T-cell (primary cell): ENCODE results near the gene TCERG1L. TPM values are rescaled to one million over a fixed set of nuclear protein-coding genes. Genes with fewer than 3 reads are reported as not detected.

ENCODE experiments used
- ATAC-seq, 4 experiments: fragments of 200-7000 bp in 3 of 4; fragments of 150-1000 bp in 1 of 4; cut with Tn5 transposase; replicated peaks in 1 of 4; 1 replicate in 3 of 4; 2 replicates in 1 of 4; pipeline ENCODE4 v1.10.0; 2021; ENCODE audit warnings: moderate library complexity in 3 of 4, mild to moderate bottlenecking in 2 of 4, moderate number of reproducible peaks in 1 of 4
- CTCF ChIA-PET, 2 donors: fragments of 300-600 bp; sonication (Branson Sonifier 250); formaldehyde crosslinking; loops; one replicate each; lab custom pipeline; 2022; ENCODE audit warnings: antibody characterized with exemption in 2 of 2; lab: Charles Lee
- POLR2A ChIA-PET, 2 donors: fragments of 300-600 bp; sonication (Branson Sonifier 250); formaldehyde crosslinking; loops; one replicate each; lab custom pipeline; 2022; ENCODE audit warnings: antibody characterized with exemption in 2 of 2; lab: Charles Lee
- DNase-seq, 35 experiments: peaks; one replicate each; pipeline versions ENCODE4 v3.0.0 to v3.0.0-alpha.2; 2013 to 2023
- H3K27ac ChIP-seq: one replicate; pipeline ENCODE4 v1.5.1; 2013; ENCODE audit warnings: low read length
- H3K27me3 ChIP-seq, 2 experiments: replicated peaks in 1 of 2; 1 replicate in 1 of 2; 2 replicates in 1 of 2; pipeline versions ENCODE4 v1.6.1 to v1.7.0; 2013; ENCODE audit warnings: low read length in 1 of 2, mixed read lengths in 1 of 2; ENCODE audit not compliant: control insufficient read depth in 2 of 2, insufficient read depth in 2 of 2; ENCODE audit errors: extremely low read depth in 1 of 2
- H3K36me3 ChIP-seq, 2 donors: 1 replicate in 1 of 2; 2 replicates in 1 of 2; pipeline versions ENCODE4 v1.6.1 to v1.7.0; 2013; ENCODE audit warnings: low read length in 1 of 2; ENCODE audit not compliant: control insufficient read depth in 2 of 2, insufficient read depth in 1 of 2; ENCODE audit errors: extremely low read depth in 1 of 2
- H3K4me1 ChIP-seq, 2 experiments: 1 replicate in 1 of 2; 2 replicates in 1 of 2; pipeline versions ENCODE4 v1.6.1 to v1.7.0; 2013; ENCODE audit warnings: low read length in 2 of 2, mixed read lengths in 1 of 2; ENCODE audit not compliant: insufficient read depth in 2 of 2, control insufficient read depth in 1 of 2; ENCODE audit errors: extremely low read depth in 1 of 2
- H3K4me3 ChIP-seq, 2 donors: 1 replicate in 1 of 2; 2 replicates in 1 of 2; pipeline versions ENCODE4 v1.5.1 to v1.7.0; 2013; ENCODE audit warnings: mild to moderate bottlenecking in 2 of 2, low read length in 1 of 2, moderate library complexity in 1 of 2; ENCODE audit not compliant: control insufficient read depth in 1 of 2; ENCODE audit errors: extremely low read depth in 1 of 2
- H3K9me3 ChIP-seq: 2 replicates; pipeline ENCODE4 v1.7.0; 2013
- H3K27ac Mint-ChIP-seq, 2 donors: one replicate each; pipeline ENCODE4 v1.8.0; 2020 to 2021; ENCODE audit warnings: mild to moderate bottlenecking in 2 of 2, mixed read lengths in 2 of 2
- H3K27me3 Mint-ChIP-seq, 2 donors: one replicate each; pipeline ENCODE4 v1.8.0; 2021 to 2022; ENCODE audit warnings: mixed read lengths in 2 of 2
- H3K36me3 Mint-ChIP-seq: one replicate; pipeline ENCODE4 v1.8.0; 2021; ENCODE audit warnings: mixed read lengths
- H3K4me1 Mint-ChIP-seq, 3 donors: one replicate each; pipeline ENCODE4 v1.8.0; 2020 to 2022; ENCODE audit warnings: mixed read lengths in 3 of 3, mild to moderate bottlenecking in 1 of 3
- H3K4me3 Mint-ChIP-seq, 3 donors: one replicate each; pipeline ENCODE4 v1.8.0; 2020 to 2022; ENCODE audit warnings: mild to moderate bottlenecking in 3 of 3, mixed read lengths in 3 of 3, moderate library complexity in 3 of 3
- H3K9me3 Mint-ChIP-seq, 3 donors: one replicate each; pipeline ENCODE4 v1.8.0; 2020 to 2022; ENCODE audit warnings: mixed read lengths in 3 of 3
- WGBS: methylation state at CpG from one replicate; pipeline ENCODE4 v1.1.5; 2013; ENCODE audit warnings: missing lambda C conversion rate; ENCODE audit not compliant: insufficient coverage; 5-methylcytosine and 5-hydroxymethylcytosine counted together
- total RNA-seq, 35 experiments: library from RNA in 6 of 35; stranded (reverse) in 6 of 35; fragments of 120-200 nt in 1 of 35; gene quantifications; one replicate each; pipeline versions ENCODE4 v1.2.1 to v1.2.4 and lab custom pipeline; 2013 to 2026

TCERG1L gene
- total RNA-seq, 5 donors from 2014 or later (not counting 1 experiment from before 2014, with no cell fraction given), result 0.13 to 0.29 (median 0.21) TPM; not detected in 1

DNA sequence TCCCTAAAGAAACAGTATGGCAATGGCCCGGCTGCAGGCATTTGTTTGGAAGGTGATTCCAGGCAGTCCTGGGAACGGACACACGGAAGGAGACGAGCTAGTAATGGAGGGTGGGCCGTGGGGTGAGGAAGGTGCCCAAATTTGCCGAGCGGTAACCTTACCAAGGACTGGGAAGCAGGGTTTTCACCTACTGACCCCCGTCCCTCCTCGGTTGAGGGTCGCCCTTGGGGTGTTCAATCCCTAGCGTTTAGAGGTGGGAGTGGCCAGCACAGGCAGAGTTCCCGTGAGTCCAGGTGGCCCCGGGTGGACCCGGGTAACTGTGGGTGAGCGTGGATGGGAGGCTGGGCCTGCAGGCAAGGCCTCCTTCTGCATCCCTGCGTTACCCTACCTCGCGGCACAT lies 198.8 kb downstream of the TCERG1L start:
- H3K36me3 ChIP-seq, result no peaks in the 10 kb centered on the region
- ChIA-PET POLR2A (no interaction called here), CTCF (no interaction called here)
- Mint-ChIP-seq H3K27me3 (no peaks in the 10 kb centered on the region), H3K36me3 (no peaks in the 10 kb centered on the region), H3K27ac (no peak overlapping the region), H3K9me3 (peaks cover 0 to 2% (median 1%) of the 10 kb centered on the region in 3 donors), H3K4me1 (peaks cover 0 to 5% (median 0%) of the 10 kb centered on the region in 3 donors), H3K4me3 (no peak overlapping the region)
- peaks cover 0 to 2% of the 10 kb centered on the region in 2 experiments for H3K27me3 ChIP-seq
- ATAC-seq (no peak), DNase-seq (no peak)
- no peak overlapping the region for H3K27ac ChIP-seq
- H3K4me1 ChIP-seq, result peaks cover 0 to 10% of the 10 kb centered on the region in 2 experiments
- 92% methylated on average over 12 of the region's 18 CpGs for whole genome bisulfite sequencing
- H3K4me3 ChIP-seq, result no peak overlapping the region
- H3K9me3 ChIP-seq, result no peaks in the 10 kb centered on the region

DNA sequence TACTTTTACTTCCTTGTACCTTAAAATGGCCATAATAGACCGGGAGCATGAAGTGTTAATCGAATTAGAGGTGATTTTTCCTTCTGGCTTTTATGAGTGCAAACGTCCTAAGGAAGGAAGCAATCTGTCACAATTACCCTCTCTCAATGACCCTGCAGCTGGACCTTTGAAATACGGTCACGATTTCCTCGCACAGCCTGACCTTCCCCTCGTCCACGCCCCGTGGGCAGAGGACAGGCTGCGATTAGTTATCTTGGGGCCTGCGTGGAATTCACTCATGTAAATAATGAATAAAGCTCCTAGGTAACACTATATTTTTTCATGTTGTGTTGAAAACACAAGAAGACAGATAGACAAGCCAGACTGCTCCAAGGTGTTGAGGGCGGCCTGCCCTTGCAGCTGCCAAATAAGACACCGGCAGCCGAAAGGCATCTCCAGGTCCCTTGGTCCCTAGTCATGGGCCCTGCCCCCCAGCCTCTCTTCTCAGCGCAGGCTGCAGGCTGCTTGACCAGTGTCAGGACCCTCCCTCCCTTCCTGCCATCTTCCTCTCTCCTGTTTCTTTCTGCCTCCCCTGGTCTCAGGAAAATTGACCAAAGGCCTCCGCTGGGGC lies 199.9 kb downstream of the TCERG1L start:
- ChIA-PET POLR2A (no interaction called here), CTCF (no interaction called here)
- Histone ChIP-seq H3K36me3 (no peaks in the 10 kb centered on the region), H3K4me3 (no peak overlapping the region), H3K27me3 (peaks cover 0 to 2% of the 10 kb centered on the region in 2 experiments), H3K9me3 (no peaks in the 10 kb centered on the region), H3K4me1 (peaks cover 0 to 10% of the 10 kb centered on the region in 2 experiments), H3K27ac (no peak overlapping the region)
- Mint-ChIP-seq H3K36me3 (no peaks in the 10 kb centered on the region), H3K4me1 (peaks cover 0 to 3% (median 0%) of the 10 kb centered on the region in 3 donors), H3K4me3 (no peak overlapping the region), H3K27ac (no peak overlapping the region), H3K9me3 (peaks cover 0 to 4% (median 3%) of the 10 kb centered on the region in 3 donors), H3K27me3 (no peaks in the 10 kb centered on the region)
- WGBS, result 81% methylated on average over 4 of the region's 16 CpGs
- ATAC-seq, result no peak
- DNase-seq, result no peak

DNA sequence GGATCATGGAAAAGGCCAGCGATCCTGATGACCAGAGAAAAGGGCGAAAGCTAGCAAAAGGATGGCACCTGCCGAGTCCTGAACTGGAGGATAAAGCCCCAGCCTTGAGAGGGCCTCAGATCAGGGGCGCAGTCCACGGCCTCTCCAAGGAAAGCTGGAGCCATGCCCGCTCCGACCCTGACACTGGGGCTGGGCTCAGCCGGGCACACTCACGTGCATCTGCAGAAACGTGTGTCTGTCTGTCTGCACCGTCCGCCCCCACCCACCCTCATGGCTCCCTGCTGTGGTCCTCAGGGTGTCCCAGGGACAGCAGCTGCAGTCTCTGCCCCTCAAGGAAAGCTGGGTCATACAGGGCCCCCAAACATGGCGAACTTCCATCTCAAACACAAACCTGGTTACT lies 200.5 kb downstream of the TCERG1L start:
- Histone ChIP-seq H3K36me3 (no peaks in the 10 kb centered on the region), H3K27me3 (peaks cover 0 to 2% of the 10 kb centered on the region in 2 experiments), H3K27ac (no peak overlapping the region), H3K4me1 (peaks cover 0 to 10% of the 10 kb centered on the region in 2 experiments), H3K4me3 (no peak overlapping the region), H3K9me3 (peaks cover 2% of the 10 kb centered on the region)
- Mint-ChIP-seq H3K4me1 (no peaks in the 10 kb centered on the region), H3K9me3 (peaks cover 0 to 4% (median 3%) of the 10 kb centered on the region in 3 donors), H3K36me3 (no peaks in the 10 kb centered on the region), H3K27ac (no peak overlapping the region), H3K27me3 (peaks cover 0 to 4% of the 10 kb centered on the region in 2 donors), H3K4me3 (no peak overlapping the region)
- ATAC-seq (no peak), DNase-seq (no peak)
- POLR2A ChIA-PET, result no interaction called here
- 89% methylated on average over 10 of the region's 13 CpGs for WGBS
- CTCF ChIA-PET, result no interaction called here

DNA sequence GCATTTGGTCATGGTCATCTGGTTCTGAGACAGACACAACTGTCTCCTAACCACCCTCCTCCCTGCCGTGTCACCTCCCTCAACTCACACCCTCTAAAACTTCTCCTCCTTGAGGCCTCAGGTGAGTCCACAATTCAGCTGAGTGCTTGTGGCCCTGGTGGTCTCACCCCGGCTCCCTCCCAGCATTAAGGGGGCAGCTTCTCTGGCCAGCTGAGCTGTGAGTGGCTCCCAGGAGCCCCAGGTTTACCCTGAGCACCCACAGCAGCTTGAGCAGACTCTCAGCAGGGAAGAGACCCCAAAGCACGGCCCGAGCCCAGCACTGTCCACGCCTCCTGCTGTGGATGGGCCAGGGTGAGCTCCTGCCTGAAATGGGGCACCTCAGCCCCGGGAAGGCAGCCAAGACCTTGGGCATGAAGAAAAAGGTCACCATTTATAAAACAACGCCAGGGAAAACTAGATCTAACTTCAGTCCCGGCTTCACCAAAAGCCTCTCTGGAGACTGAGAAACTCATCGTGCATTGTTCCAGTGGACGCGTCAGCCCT lies 201.2 kb downstream of the TCERG1L start:
- ATAC-seq (no peak), DNase-seq (no peak)
- Mint-ChIP-seq H3K9me3 (peaks cover 0 to 4% (median 3%) of the 10 kb centered on the region in 3 donors), H3K27ac (no peak overlapping the region), H3K27me3 (peaks cover 0 to 4% of the 10 kb centered on the region in 2 donors), H3K4me1 (no peaks in the 10 kb centered on the region), H3K4me3 (no peak overlapping the region), H3K36me3 (no peaks in the 10 kb centered on the region)
- 71% methylated on average over 10 of the region's 11 CpGs for WGBS
- peaks cover 0 to 10% of the 10 kb centered on the region in 2 experiments for H3K4me1 ChIP-seq
- H3K27me3 ChIP-seq, result peaks cover 0 to 2% of the 10 kb centered on the region in 2 experiments
- H3K36me3 ChIP-seq, result no peaks in the 10 kb centered on the region
- ChIA-PET CTCF (no interaction called here), POLR2A (no interaction called here)
- peaks cover 2% of the 10 kb centered on the region for H3K9me3 ChIP-seq
- no peak overlapping the region for H3K4me3 ChIP-seq
- no peak overlapping the region for H3K27ac ChIP-seq

DNA sequence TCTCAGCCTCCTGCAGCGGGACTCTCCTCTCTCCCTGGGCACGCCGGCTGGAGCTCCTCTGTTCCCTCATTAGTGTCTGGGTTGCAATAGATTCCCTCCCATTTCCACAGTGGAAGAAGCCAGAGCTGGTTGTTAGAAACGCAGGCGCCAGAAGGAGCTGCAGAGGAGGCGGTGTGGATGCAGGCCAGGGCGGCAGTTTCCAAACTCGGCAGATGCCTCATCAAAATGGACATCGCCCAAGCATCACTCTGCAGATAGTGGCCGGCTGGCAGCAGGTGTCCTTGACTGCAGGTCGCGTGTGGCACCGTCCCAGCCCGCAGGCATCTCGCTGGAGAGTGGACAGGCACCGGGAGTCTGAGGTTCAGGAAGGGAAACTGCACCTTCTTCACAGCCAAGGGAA lies 201.8 kb downstream of the TCERG1L start:
- Mint-ChIP-seq H3K4me3 (no peak overlapping the region), H3K36me3 (no peaks in the 10 kb centered on the region), H3K27ac (no peak overlapping the region), H3K27me3 (peaks cover 0 to 4% of the 10 kb centered on the region in 2 donors), H3K4me1 (no peaks in the 10 kb centered on the region), H3K9me3 (peaks cover 0 to 4% (median 3%) of the 10 kb centered on the region in 3 donors)
- Histone ChIP-seq H3K4me1 (peaks cover 0 to 10% of the 10 kb centered on the region in 2 experiments), H3K27me3 (peaks cover 0 to 2% of the 10 kb centered on the region in 2 experiments), H3K4me3 (no peak overlapping the region), H3K27ac (no peak overlapping the region), H3K36me3 (no peaks in the 10 kb centered on the region), H3K9me3 (peaks cover 2% of the 10 kb centered on the region)
- no peak for ATAC-seq
- ChIA-PET CTCF (no interaction called here), POLR2A (no interaction called here)
- no peak for DNase-seq
- WGBS, result 85% methylated on average over 16 of the region's 16 CpGs

DNA sequence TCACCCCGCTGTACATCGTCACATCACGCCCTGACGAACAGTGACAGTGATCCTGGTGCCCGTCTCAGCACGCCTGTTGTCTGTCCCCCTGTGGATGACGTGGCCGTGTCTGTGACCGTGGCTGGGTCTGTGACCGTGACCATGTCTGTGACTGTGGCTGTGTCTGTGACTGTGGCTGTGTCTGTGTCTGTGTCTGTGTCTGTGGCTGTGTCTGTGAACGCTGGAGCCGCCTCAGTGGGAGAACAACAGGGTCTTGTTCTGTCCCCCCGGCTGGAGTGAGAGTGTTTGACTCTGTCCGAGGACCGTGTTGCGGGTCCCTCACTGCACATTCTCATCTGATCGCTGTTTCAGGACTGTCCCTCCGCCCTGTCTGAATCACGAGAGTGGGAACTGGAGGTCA lies 202.2 kb downstream of the TCERG1L start:
- POLR2A ChIA-PET, result no interaction called here
- CTCF ChIA-PET, result no interaction called here
- Histone ChIP-seq H3K4me3 (no peak overlapping the region), H3K36me3 (no peaks in the 10 kb centered on the region), H3K27ac (no peak overlapping the region), H3K9me3 (peaks cover 2% of the 10 kb centered on the region), H3K27me3 (peaks cover 0 to 2% of the 10 kb centered on the region in 2 experiments), H3K4me1 (peaks cover 0 to 10% of the 10 kb centered on the region in 2 experiments)
- no peak for DNase-seq
- no peaks in the 10 kb centered on the region for H3K36me3 Mint-ChIP-seq
- H3K4me1 Mint-ChIP-seq, result no peaks in the 10 kb centered on the region
- H3K4me3 Mint-ChIP-seq, result no peak overlapping the region
- 91% methylated on average over 19 of the region's 19 CpGs for WGBS
- no peak for ATAC-seq
- peaks cover 0 to 4% (median 3%) of the 10 kb centered on the region in 3 donors for H3K9me3 Mint-ChIP-seq
- no peak overlapping the region for H3K27ac Mint-ChIP-seq
- H3K27me3 Mint-ChIP-seq, result peaks cover 0 to 4% of the 10 kb centered on the region in 2 donors
